ENCODE data around the gene AR. TPM values are rescaled to one million over a fixed set of nuclear protein-coding genes. Genes with fewer than 3 reads are reported as not detected.

AR gene
- total RNA-seq (2021; ENCODE audit: unreplicated experiment) (0.05 TPM), Bru-seq, nascent RNA (percentile 17 among the genes with signal in this experiment), BruChase-seq, experiment 1, labeled RNA remaining after a 2-hour chase (percentile 18 among the genes with signal in this experiment), BruChase-seq, experiment 2, labeled RNA remaining after a 6-hour chase (percentile 15 among the genes with signal in this experiment)
- not detected for polyA plus RNA-seq (2012; ENCODE audit: insufficient read length)
- long read RNA-seq: 0 reads

- Histone ChIP-seq H3K9me3 (ENCODE audit: control insufficient read depth, insufficient read depth, low read depth, low read length) (no peaks in the 10 kb centered on the region), H3K4me3 (ENCODE audit: low read depth in 2 of 2, low read length in 2 of 2) (0 out of 4 replicates have a peak within 1 kb of the TSS, but pooled peaks of 1 of the 2 experiments have one; percentile 8), H3K4me1 (ENCODE audit: control insufficient read depth, insufficient read depth, low read length) (no peaks in the 10 kb centered on the region), H3K27me3 (ENCODE audit: control insufficient read depth, insufficient read depth, low read length) (peaks cover under 1% of the 10 kb centered on the region; the same call in 1 of the 2 replicates), H3K27ac (ENCODE audit: low read length) (no peak within 1 kb of the TSS), H3K36me3 (ENCODE audit: control insufficient read depth, insufficient read depth, low read length) (no peaks in the 10 kb centered on the region)
- intact Hi-C loops (cut with micrococcal nuclease; ENCODE audit: unreplicated experiment): no loop called here
- DNase-seq (ENCODE audit: low read depth, low spot score) (no peak), ATAC-seq (no peak)
- ChIA-PET CTCF (no interaction called here), POLR2A (no interaction called here)
- TF ChIP-seq POLR2AphosphoS5 (IDR thresholded peaks at IDR 0.05; ENCODE audit: low read depth, low read length) (no peak), CTCF (IDR thresholded peaks at IDR 0.05) (no peak)
- BruUV-seq (replicated peaks): no TSS peak
- in situ Hi-C loops (cut with HindIII; ENCODE audit: low pct_unique_long_range_greater_than_20kb, low sequenced_read_pairs): no loop called here
Measured at GRCh38 chrX:67543818-67544217, at the start of gene AR. Gene AR, plus strand, starts transcription at chrX:67544021. Its CDS starts 1,126 bp downstream, at chrX:67545147.

- no peaks in the 10 kb centered on the region for H3K27me3 ChIP-seq (ENCODE audit: control insufficient read depth, insufficient read depth, low read length)
- ChIA-PET POLR2A (no interaction called here), CTCF (no interaction called here)
- no peaks in the 10 kb centered on the region for H3K9me3 ChIP-seq (ENCODE audit: control insufficient read depth, insufficient read depth, low read depth, low read length)
- in situ Hi-C loops (cut with HindIII; ENCODE audit: low pct_unique_long_range_greater_than_20kb, low sequenced_read_pairs): no loop called here
- intact Hi-C loops (cut with micrococcal nuclease; ENCODE audit: unreplicated experiment): no loop called here
- no peak for ATAC-seq
- TF ChIP-seq POLR2AphosphoS5 (IDR thresholded peaks at IDR 0.05; ENCODE audit: low read depth, low read length) (no peak), TCF7L2 (IDR thresholded peaks at IDR 0.05; ENCODE audit: low read depth, low read length) (no peak), REST (IDR thresholded peaks at IDR 0.05; ENCODE audit: insufficient read depth in 1 of 2, low read depth in 2 of 2, low read length in 1 of 2) (no peak), CTCF (IDR thresholded peaks at IDR 0.05) (no peak), SIN3A (IDR thresholded peaks at IDR 0.05; ENCODE audit: borderline replicate concordance, insufficient read depth, low read depth, low read length) (no peak)
- H3K27ac ChIP-seq (ENCODE audit: low read length): no peak overlapping the region
- no peaks in the 10 kb centered on the region for H3K36me3 ChIP-seq (ENCODE audit: control insufficient read depth, insufficient read depth, low read length)
- BruUV-seq (replicated peaks): no TSS peak
- H3K4me1 ChIP-seq (ENCODE audit: control insufficient read depth, insufficient read depth, low read length): no peaks in the 10 kb centered on the region
- H3K4me3 ChIP-seq (ENCODE audit: low read depth in 2 of 2, low read length in 2 of 2): no peak overlapping the region
- no peak for DNase-seq (ENCODE audit: low read depth, low spot score)
Measured at GRCh38 chrX:67500617-67501016, 43.2 kb upstream of the AR start.

Data from Panc1 (cell line).